ENCODE measurements around the gene DECR2.

The DECR2 gene

DNA sequence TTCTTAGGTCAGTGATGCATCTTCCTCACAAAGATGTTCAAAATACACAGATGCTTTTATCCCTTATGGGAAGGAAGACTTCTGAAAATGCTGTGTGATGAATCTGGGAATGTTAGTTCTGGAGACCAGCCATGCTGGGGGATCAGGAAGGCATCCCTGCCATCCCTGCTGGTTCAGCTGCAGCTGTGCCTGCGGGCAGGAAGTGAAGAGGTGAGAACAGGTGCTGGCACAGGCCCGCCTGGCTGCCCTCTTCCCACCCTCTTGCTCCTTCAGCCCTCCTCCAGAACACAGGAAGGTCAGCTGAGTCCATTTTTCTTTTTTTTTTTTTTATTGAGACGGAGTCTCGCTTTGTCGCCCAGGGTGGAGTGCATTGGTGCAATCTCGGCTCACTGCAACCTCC lies 38.9 kb downstream of the DECR2 start:
- DNase-seq (ENCODE audit: low read depth in 1 of 2, low spot score in 1 of 2) = no peak

DNA sequence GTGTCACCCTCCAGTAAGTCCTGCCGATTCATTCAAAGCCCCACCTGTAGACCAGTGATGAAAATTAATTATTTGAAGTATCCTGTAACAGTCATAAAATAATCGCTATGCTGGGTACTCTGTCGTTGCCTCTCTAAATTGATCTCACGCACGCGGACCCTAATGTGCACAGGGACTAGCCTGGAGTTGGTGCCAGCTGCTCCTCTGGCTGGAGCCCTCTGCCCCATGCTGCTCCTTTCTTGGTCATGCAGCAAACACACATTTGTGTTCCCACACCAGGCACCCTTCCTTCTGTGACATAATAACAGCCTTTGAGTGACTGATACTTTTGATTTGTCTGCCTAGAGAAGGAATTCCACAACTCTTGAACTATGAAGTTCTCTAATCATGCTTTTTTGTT lies 39.8 kb downstream of the DECR2 start:
- DNase-seq (ENCODE audit: low read depth in 1 of 2, low spot score in 1 of 2) = no peak

DNA sequence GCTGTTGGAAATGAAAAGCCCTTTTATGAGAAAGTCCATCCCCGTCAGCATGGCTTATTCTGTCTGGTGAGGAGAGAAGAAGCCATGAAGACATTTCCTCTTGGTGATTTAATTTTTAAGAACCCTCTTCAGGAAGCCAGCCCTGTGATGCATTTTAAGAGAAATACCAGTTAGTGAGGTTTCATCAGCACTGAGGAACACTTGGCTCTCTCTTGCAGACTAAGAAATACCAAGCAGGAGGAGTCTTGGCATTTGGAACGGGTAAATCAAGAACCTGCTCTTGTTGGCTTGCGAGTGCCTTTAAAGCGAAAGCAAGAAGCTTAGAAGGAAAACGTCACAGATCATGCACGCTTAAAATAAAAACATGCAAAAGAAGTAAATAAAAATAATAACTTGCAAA lies 41.3 kb downstream of the DECR2 start:
- no peak for DNase-seq (ENCODE audit: low read depth in 1 of 2, low spot score in 1 of 2)

DNA sequence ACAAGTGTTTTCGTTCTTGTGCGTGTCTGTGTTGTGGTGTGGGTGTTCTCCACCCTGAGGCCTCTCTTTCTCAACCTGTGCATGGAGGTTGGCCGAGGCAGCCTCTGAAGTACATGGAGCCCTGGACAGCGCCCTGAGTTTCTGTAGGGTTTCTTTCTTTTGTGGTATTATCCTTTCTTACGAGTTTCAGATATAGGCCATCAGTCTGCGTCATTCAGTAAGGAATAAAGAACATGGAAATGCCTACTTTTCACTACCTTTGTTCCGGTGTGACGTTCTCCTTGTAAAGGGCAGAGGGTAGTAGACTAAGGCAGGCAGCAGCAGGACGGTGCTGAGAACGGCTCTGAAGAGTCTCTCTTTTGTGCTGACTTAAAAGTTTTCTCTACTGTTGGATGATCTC lies 42.3 kb downstream of the DECR2 start:
- no peak for DNase-seq (ENCODE audit: low read depth in 1 of 2, low spot score in 1 of 2)

DNA sequence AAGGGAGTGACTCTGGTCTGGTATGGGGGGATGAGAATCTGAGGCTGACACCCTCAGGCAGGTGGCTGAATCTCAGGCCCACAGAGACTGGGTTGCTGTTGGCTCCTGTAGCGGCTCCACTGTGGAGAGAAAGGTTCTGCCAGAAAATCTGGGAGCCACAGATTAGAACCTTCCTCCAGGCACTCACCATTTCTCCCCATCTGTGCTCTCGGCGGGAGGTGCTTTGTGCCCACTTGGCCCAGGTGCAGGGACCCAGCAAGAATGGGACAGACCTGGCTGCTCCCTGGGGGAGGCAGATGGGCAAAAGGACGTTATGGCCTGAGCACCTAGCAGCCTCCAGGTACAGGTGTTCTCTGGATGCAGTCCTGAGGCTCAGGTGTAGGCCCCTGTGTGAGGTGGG lies 43.9 kb downstream of the DECR2 start:
- DNase-seq (ENCODE audit: low read depth in 1 of 2, low spot score in 1 of 2) = no peak

DNA sequence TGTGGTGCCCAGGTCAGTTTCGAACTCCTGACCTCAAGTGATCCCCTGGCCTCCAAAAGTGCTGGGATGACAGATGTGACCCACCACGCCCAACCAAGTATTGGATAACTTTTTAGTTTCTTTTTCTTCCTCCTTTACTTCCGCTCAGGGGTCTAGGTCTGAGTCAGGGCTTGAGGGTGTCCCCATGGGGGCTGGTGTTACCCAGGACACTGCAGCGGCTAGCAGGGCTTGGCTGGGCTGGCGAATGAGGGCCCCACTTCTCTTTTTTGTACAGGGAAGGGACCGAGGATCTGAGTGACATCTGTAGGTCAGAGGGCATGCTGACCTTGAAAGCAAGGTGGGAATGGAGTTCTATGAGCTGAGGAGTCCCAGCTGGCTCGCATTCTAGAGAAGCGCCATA lies 48.7 kb downstream of the DECR2 start:
- no peak for DNase-seq (ENCODE audit: low read depth in 1 of 2, low spot score in 1 of 2)

DNA sequence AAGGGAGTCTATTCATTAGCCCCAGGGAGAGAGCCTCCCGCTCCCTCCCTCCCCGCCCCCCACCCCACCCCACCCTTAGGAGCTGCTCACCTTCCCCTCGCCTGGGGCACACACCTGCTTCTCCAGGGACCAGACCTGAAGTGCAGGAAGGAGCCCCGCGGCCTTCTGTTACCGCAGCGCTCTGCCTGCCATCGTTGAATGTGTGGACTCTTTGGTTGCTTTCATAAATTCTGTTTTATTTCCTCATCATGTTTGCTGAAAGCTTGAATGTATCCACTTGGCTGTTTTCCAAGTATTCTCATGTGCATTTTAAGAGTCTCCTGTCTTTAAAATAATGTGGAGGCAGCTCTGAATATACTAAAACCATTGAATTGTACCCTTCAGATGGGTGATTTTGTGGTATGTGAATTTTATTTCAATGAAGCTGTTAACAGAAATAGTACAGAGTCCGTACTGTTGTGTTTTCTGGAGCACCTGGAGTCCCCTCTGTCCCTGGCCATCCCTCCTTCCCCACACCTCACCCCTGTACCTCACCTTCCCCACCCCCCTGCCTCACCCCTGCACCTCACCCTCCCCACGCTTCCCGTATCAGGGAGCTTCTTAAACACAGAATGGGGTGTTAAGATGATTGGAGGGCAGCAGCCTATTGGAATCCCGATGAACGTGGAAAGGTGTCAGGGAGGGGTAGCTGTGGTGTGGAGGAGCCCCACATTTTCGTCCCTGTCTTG lies 49.3 kb downstream of the DECR2 start:
- no peak for DNase-seq (ENCODE audit: low read depth in 1 of 2, low spot score in 1 of 2)

DNA sequence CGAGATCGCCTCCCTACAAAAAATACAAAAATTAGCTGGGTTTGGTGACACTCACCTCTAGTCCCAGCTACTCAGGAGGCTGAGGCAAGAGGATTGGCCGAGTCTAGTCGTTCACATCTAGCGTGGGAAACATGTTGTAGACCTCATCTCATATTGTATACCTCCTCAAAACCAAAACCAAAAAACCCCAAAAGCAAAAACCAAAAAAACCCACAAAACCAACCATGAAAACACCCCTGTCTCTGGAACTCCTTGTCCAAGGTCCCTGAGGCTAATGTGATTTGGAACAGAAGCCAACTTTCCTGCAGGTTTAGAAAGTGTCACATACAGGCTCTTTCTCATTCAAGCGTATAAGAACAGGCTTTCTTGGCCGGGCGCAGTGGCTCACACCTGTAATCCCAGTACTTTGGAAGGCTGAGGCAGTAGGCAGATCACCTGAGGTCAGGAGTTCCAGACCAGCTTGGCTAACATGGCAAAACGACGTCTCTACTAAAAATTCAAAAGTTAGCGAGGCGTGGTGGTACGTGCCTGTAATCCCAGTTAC lies 52.8 kb downstream of the DECR2 start:
- DNase-seq (ENCODE audit: low read depth in 1 of 2, low spot score in 1 of 2) = no peak

DNA sequence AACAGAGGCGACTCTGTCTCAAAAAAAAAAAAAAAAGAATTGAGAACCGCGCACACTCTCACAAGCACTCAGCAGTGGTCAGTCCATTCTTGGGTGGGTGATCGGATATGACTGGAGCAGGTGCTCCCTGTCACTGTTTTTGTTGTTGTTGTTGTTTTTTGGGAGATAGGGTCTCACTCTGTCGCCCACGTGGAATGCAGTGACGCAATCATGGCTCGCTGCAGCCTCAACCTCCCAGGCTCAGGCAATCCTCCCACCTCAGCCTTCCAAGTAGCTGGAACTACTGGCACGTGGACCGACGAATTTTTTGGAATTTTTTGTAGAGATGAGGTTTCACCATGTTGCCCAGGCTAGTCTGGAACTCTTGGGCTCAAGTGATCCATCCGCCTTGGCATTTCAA lies 53.8 kb downstream of the DECR2 start:
- no peak for DNase-seq (ENCODE audit: low read depth in 1 of 2, low spot score in 1 of 2)

DNA sequence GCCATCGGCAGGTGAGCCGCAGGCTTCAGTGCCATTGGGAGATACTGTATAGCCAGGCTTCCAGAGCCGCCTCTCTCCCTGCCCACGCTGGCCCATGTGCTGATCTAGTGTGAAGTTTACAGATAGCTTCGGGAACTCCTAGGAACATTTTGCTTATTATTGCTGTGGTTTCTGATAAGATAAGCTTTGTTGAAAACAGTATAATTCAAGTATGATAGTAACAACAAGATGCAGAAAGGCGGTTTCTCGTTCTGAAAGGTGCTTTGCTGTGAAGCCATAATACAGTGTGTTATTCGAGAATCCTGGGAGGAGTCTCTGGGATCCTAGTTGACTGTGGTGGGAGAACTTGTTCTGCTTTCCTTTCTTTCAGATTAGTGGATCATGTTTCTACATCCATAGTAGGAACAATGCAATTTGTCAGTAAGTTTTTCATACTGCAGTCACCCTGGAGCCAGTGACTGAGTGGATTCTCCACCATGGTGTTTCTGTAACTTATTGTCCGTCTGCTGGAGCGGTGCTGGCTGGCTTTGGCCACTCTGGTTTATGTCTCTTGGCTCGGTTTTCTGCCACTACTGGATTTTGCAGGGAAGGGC lies 55.3 kb downstream of the DECR2 start:
- no peak for DNase-seq (ENCODE audit: low read depth in 1 of 2, low spot score in 1 of 2)

DNA sequence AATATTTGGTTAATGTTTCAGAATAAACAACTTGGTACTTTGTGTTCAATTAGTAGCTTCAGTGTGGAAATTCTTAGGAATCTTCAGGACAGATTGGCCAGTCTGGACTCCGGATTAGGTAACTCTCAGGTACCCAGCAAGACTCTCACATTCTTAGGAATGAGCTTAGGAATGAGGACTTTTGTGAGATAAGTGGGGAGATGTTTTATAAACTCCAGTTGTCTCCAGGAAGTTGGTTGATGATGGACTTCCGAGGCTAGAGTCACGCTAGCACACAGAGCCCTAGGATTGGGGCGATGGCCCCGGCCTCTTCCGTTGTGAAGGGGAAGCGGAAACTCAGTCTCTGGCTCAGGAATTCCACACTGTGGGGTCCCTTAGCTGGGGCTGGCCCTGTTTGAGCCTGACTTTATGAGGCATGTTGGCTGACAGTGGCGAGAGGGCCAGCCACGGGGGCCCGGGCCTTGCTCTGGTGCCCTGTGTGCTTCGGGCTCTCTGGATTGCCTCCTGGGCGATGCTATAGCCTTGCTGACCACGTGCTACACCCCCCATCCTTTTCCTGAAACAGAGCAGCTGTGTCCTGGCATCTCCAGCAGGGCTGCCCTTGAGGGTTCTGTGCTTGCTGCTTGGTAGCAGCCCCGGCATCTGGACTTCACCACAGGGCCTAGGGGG lies 56.2 kb downstream of the DECR2 start:
- DNase-seq (ENCODE audit: low read depth in 1 of 2, low spot score in 1 of 2) = no peak

DNA sequence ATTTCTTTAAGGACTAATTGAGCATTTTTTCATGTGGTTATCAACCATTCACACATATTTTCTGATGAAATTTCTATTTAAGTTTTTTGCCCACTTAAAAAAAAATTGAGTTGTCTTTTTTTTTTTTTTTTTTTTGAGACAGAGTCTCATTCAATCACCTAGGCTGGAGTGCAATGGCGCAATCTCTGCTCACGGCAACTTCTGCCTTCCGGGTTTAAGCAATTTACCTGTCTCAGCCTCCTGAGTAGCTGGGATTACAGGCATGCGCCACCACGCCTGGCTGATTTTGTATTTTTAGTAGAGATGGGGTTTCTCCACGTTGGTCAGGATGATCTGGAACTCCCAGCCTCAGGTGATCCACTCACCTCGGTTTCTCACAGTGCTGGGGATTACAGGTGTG lies 58.1 kb downstream of the DECR2 start:
- no peak for DNase-seq (ENCODE audit: low read depth in 1 of 2, low spot score in 1 of 2)

DNA sequence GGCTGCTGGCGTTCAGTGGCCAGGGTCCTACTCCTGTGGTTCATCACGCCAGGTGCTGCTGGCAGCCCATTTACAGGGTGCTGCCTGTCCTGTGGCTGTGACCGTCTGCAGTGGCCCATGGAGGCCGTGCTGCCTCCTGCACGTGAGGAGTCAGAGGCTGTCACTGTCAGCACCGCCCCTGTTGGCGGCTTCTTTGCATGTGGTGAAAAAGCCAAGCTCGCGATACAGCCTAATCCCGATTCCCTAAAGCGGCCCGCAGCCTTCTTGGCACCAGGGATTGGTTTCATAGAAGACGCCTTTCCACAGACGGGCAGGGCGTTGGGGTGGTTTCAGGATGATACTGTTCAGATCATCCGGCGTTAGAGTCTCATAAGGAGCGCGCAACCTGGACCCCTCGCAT lies 59.1 kb downstream of the DECR2 start:
- DNase-seq (ENCODE audit: low read depth in 1 of 2, low spot score in 1 of 2) = no peak
